Measurements from ENCODE around the gene ALS2CL. TPM values are rescaled to one million over a fixed set of nuclear protein-coding genes. Genes with fewer than 3 reads are reported as not detected.

Gene ALS2CL
- total RNA-seq, 1 experiment from 2014 or later, result 4.9 TPM

DNA sequence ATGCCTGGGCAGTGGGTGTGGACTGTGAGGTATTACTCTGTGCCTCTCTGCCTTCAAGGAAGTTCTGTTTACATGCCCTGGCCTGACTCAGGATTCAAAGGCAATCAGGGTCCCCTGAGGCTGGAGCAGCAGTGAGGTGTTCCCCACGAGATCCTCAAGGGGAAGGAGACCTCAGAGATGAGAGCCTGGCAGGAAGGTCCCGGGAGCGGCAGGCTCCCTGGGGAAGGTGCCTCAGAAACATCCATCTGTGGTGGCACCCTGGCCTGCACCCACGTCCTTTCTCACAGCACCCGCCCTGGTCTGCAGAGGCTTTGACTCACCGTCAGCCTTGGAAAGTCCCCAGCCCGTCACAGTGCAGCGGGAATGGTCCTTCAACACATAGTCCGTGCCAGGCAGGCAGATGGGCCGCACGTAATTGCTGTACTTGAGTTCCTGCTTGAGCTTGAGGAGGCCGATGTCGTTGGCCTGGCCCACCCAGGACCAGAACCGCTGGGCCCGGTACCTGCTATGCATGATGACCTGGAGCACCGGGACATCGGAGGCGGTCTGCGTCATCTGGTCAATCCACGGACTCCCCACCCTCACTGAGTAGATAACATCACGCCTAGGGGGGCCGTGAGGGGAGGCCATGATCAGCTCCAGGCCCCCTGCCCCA, 20.5 kb upstream of the ALS2CL start:
- H3K79me2 ChIP-seq (ENCODE audit: insufficient read depth, low read length), result no peaks in the 10 kb centered on the region
- H3K27me3 ChIP-seq (ENCODE audit: insufficient read depth, low read length), result no peaks in the 10 kb centered on the region
- Mint-ChIP-seq H3K4me1 (peaks cover 2 to 5% of the 10 kb centered on the region in 2 experiments; a peak in 3 of 4 replicates), H3K27ac (no peak overlapping the region), H3K9me3 (no peaks in the 10 kb centered on the region), H3K36me3 (ENCODE audit: insufficient read depth in 1 of 3, low read depth in 3 of 3) (no peaks in the 10 kb centered on the region), H3K27me3 (ENCODE audit: low read depth) (peaks cover 2% of the 10 kb centered on the region), H3K4me3 (no peak overlapping the region)
- no peak overlapping the region for H2AFZ ChIP-seq (ENCODE audit: low read length)
- no peaks in the 10 kb centered on the region for H4K20me1 ChIP-seq (ENCODE audit: control insufficient read depth, insufficient read depth, insufficient read length)
- no peak overlapping the region for H3K23ac ChIP-seq (ENCODE audit: insufficient read length, low read depth, low read length)
- no peaks in the 10 kb centered on the region for H3K9me3 ChIP-seq (ENCODE audit: control insufficient read depth, low read depth, low read length)
- H3K4me2 ChIP-seq (ENCODE audit: insufficient read depth, insufficient read length, low read length), result no peak overlapping the region
- H3K23me2 ChIP-seq (ENCODE audit: insufficient read length, low read depth, low read length, poor library complexity, severe bottlenecking), result no peaks in the 10 kb centered on the region
- H2AK5ac ChIP-seq (ENCODE audit: insufficient read length, low read length), result no peak overlapping the region
- no peak overlapping the region for H2BK20ac ChIP-seq (ENCODE audit: low read depth, low read length, poor library complexity, severe bottlenecking)
- no peak overlapping the region for H4K5ac ChIP-seq (ENCODE audit: insufficient read length, low read depth, low read length)
- H3K9ac ChIP-seq (ENCODE audit: extremely low read depth, insufficient read length, low read length), result no peak overlapping the region
- no peak overlapping the region for H2BK12ac ChIP-seq (ENCODE audit: insufficient read length, low read depth, low read length)
- no peak overlapping the region for H3K56ac ChIP-seq (ENCODE audit: insufficient read length, low read depth, low read length)
- no peak overlapping the region for H3K27ac ChIP-seq (ENCODE audit: insufficient read length, low read depth, low read length)
- H3K79me1 ChIP-seq (ENCODE audit: insufficient read depth, low read depth, low read length, poor library complexity, severe bottlenecking), result no peaks in the 10 kb centered on the region
- no peak overlapping the region for H3K18ac ChIP-seq (ENCODE audit: insufficient read length, low read depth, low read length)
- no peak overlapping the region for H3K14ac ChIP-seq (ENCODE audit: insufficient read depth, low read length)
- peak; percentile 17 for DNase-seq
- H2BK15ac ChIP-seq (ENCODE audit: low read depth, low read length), result no peak overlapping the region
- no peak overlapping the region for H4K91ac ChIP-seq (ENCODE audit: insufficient read length, low read depth, low read length)
- H4K8ac ChIP-seq (replicated peaks; ENCODE audit: insufficient read length, low read depth, low read length), result no peak overlapping the region
- H2BK5ac ChIP-seq (ENCODE audit: insufficient read length, low read length), result no peak overlapping the region
- H2BK120ac ChIP-seq (ENCODE audit: low read depth, low read length, poor library complexity, severe bottlenecking), result no peak overlapping the region
- no CpG with 5 or more reads among the region's 22 CpGs for WGBS (ENCODE audit: extremely low coverage, insufficient read length, low lambda C conversion rate)
- TF ChIP-seq, protein P1, sequence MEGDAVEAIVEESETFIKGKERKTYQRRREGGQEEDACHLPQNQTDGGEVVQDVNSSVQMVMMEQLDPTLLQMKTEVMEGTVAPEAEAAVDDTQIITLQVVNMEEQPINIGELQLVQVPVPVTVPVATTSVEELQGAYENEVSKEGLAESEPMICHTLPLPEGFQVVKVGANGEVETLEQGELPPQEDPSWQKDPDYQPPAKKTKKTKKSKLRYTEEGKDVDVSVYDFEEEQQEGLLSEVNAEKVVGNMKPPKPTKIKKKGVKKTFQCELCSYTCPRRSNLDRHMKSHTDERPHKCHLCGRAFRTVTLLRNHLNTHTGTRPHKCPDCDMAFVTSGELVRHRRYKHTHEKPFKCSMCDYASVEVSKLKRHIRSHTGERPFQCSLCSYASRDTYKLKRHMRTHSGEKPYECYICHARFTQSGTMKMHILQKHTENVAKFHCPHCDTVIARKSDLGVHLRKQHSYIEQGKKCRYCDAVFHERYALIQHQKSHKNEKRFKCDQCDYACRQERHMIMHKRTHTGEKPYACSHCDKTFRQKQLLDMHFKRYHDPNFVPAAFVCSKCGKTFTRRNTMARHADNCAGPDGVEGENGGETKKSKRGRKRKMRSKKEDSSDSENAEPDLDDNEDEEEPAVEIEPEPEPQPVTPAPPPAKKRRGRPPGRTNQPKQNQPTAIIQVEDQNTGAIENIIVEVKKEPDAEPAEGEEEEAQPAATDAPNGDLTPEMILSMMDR (conservative IDR thresholded peaks at IDR 0.05), result no peak
- no peak overlapping the region for H3T11ph ChIP-seq (ENCODE audit: low read length)
- H3K4me1 ChIP-seq (ENCODE audit: insufficient read depth, low read length), result no peaks in the 10 kb centered on the region
- no peak overlapping the region for H3K4ac ChIP-seq (ENCODE audit: low read depth, low read length)
